ENCODE data around the gene HEXA.

The HEXA gene

DNA sequence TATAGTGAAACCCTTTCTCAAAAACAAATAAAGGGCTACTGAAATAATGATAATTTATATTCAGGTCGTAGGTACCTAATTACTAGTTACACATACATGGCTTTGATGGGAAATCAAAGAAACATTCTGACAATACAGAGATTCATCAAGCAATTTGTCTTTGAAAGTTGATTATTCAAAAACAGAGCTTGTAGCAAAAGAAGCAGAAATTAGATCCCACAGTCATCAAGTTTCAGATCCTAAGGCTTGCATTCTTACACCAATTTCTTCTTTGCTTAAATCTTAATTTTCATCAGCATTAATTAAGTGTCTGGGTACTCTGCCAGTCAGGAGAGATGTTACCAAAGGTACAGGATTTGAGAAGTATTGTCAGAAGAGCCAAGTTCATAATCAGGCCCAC, 1.5 kb upstream of the HEXA start:
- no peak for DNase-seq (ENCODE audit: extremely low read depth in 1 of 2, low read depth in 1 of 2)

DNA sequence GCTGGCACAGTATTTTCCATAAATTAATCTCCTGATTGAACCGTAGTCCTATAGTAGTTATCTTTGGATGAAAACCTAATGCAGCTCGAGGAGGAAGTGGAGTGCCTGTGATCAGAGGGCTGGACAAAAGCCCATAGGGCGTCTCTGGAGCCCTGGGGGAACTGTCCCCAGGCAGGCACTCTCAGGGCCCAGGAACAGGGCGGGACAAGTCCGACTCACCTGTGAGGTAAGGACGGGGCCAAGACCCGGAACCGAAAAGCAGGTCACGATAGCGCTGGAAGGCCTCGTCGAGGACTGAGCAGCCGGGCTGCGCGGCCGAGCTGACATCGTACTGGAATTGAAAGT, 341 bp downstream of the HEXA start:
- no peak for DNase-seq (ENCODE audit: extremely low read depth in 1 of 2, low read depth in 1 of 2)

DNA sequence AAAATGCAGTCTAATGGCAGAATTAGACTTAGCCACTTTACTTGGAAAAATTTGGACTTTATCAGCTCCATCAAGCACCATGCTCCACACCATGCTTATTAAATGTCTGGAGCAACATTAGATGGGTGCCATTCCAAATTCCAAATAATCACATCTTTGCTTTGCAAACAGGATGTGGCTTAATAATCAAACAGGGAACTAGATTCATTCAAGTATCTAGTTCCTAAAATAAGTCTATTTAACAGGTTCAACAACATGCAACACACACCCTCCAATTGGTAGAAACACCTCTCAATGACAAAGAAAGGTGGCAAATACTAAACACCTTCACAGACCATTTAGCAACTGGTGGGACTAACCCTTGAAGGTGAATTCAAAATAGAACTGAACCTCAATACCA, 3.5 kb downstream of the HEXA start:
- DNase-seq (ENCODE audit: extremely low read depth in 1 of 2, low read depth in 1 of 2) = no peak

DNA sequence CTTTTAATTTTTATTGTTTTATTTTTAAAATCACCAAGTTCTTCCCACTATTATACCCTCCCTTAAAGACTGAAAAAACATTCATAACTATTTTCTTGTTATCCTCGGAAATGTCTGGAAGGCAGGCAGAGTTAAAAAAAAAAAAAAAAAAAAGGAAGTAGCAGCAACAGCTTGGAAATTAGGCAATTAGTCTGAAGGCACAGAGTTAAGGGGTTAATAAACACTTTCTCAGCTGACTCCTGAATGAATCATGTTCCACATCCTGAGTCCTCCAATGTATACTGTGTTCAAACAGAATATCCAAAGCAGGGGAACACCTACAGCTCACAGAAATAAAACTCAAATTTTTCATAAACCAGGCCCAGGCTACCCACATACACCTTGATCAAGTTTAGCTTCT, 5.8 kb downstream of the HEXA start:
- no peak for DNase-seq (ENCODE audit: extremely low read depth in 1 of 2, low read depth in 1 of 2)

DNA sequence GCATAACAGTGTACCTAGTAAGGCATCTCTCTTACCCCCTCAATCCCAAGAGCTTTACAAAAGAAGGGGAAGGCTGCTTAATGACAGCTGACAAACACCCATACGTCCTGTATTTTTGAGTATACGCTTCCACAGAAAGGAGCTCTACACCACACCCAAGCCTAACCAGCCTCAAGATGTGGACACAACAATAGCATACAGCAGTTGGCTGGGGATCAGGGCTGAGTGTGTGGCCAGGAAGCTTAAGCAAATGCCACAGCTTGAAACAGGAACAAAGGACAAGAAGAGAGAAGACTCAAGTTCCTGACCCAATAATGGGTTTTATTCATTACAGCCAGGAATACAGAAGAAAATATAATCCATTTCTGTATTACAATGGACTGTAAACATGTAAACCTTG, 6.9 kb downstream of the HEXA start:
- DNase-seq (ENCODE audit: extremely low read depth in 1 of 2, low read depth in 1 of 2) = no peak

DNA sequence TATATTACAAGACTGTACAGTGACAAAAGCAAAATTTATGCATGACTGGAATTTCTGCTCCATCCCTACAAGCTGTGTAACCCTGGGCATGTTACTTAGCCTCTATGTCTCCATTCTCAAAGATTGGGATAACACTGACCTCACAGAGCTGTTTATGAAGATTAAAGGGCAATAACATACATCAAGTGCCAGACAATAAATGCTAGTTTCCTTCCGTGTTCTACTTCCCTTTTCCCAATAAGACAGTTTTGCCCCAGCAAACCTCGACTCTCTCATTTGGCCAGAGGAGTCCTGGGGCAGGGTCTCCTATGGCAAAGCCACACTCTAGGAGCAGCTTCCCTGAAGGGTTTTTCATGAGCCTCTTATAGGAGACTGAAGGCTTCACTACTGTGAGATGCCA, 7.5 kb downstream of the HEXA start:
- no peak for DNase-seq (ENCODE audit: extremely low read depth in 1 of 2, low read depth in 1 of 2)

DNA sequence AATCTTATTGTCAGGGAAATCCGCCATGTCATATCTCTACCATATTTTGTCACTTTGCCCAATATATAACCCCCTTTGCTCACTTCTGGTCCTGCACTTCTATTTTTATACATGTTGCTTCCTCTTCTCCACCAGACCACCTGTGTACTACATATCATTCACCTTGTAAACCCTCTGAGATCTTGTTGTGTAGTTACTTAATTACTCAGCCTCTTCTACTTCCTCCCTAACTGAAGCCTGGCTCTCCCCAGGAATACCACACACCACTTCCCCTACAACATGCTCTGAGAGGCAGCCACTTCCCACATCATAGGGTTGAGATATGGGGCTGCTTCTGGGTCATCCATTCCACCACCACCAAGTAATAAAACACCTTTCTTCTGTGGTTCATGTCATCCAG, 10.0 kb downstream of the HEXA start:
- peak in 1 of 2 donors; percentile 8 for DNase-seq (ENCODE audit: extremely low read depth in 1 of 2, low read depth in 1 of 2)

DNA sequence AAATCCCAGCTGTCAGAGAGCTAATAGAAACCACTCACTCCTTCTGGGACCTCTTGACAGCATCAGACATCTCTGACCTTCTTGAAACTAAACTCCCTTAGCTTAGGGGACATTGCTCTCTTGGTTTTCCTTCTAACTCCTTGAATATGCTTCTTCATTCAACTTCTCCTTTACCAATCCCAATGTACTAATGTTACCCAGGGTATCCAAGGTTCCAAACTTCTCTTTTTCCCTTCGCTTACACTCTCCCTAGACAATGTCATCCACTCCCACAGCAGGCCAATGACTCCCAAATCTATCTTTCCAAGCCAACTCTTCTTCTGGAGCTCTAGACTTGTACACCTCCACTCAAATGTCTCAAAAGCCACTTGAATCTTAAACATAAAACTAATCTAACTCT, 14.6 kb downstream of the HEXA start:
- no peak for DNase-seq (ENCODE audit: extremely low read depth in 1 of 2, low read depth in 1 of 2)

DNA sequence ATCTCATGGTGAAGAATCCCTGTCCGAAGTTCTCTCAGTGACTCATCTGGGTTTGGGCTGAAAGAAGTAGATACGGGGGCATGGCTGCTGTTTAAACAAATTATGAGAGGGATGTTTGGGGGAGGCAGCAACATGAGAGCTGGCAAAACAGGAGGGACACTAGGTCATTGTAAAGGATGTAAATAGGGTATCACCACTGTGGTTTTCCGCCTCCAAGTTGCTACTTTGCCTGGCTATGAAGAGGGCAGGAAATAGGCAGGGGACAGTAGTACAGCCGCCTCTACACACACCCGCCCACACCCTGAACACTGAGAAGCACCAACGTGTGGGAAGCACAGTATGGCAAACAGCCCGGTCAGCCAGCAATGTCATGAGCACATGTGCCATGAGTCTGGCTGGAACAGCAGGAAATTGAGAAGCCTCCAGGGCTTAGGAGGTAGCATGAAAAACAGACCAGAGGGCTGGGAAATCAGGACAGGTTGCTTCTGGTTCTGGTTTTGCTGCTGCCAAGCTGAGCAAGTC, 17.1 kb downstream of the HEXA start:
- no peak for DNase-seq (ENCODE audit: extremely low read depth in 1 of 2, low read depth in 1 of 2)

DNA sequence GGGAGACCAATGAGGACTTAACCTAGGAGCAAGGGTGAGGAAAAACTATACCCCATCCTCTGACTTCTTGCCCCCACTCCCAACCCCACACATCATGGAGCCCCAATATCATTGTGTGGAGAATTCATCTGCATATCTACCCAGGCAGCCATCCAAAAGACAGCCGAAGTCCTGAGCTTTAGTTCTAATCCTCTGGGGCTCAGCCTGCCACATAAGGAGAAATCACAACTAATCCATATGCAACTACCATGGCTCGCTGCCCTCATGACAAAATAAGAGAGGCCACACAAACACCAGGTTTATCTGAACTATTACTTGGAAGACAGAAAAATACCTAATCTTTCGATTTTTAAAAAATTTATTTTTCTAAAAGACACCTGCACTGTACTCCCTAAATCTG, 17.7 kb downstream of the HEXA start:
- no peak for DNase-seq (ENCODE audit: extremely low read depth in 1 of 2, low read depth in 1 of 2)

DNA sequence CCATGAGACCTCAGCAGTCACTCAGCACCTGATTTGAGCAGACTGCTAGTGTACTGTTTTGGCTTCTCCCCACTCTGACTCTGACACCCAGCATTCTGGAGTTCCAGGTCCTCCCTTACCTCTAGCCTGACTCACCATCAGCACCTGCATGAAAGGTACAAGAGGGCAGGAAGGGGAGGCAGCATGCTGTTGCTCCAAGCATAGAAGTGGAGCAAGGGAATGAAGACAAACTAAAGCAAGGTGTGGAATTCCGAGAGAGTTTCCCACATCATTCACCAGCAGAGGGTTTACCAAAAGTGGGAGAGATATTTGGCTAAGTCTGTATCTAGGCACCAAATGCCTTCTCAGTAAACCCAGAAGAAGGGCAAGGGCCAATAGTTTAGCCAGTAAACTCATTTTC, 21.3 kb downstream of the HEXA start:
- no peak for DNase-seq (ENCODE audit: extremely low read depth in 1 of 2, low read depth in 1 of 2)

DNA sequence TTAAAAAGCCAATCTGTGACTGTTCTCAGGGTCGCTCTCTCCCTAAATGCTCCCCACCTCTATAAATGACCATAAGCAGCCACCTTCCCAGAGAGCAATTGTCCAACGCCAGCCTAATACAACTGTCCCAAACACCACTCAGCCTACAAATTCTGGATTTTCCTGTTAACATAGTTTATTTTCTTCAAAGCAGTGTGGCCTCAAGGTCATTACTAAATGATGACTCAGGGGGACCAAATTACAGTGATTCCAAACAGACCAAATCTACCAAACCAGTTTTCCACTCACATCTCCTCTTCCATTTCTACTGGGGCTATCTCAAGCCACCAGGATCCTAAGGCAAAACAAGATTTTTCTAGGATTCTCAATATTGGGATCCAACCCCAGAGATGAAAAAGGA, 22.5 kb downstream of the HEXA start:
- no peak for DNase-seq (ENCODE audit: extremely low read depth in 1 of 2, low read depth in 1 of 2)

DNA sequence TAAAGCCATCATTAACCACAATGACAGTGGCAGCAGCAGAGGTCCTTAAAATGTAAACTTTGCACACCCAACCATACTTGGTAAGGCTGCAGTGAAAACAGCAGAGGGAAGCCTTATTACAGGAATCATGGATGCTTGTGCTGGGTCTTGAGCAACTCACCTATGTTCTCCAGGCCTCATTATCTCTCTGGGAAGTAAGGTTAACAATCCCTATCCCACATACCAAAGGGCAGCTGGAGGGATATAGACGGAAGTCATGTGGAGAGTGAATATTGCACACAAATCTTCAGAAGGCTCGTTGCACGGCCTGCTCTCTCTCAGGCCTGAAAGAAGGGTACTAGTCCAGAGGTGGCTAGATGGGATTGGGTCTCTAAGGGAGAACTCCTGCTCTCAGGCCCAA, 30.0 kb downstream of the HEXA start:
- no peak for DNase-seq (ENCODE audit: extremely low read depth in 1 of 2, low read depth in 1 of 2)

DNA sequence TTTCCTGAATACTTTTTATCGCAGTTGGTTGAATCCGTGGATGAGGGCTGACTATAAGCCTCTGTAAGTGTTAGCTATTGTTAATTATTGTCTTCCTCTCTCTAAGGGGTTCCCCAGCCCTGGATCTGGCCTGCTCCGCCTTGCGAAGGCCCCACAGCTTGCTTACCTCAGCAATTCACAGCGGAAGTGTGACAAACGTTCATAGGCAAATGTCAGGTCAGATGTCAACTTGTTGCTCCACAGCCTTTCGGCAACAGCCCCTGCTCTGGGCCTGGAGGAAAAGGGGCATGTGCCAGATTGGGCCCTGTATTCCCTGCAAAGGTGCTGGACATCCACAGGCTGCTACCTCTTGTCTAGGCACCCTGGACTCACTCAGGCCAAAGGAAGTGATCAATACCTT, 30.5 kb downstream of the HEXA start:
- DNase-seq (ENCODE audit: extremely low read depth in 1 of 2, low read depth in 1 of 2) = no peak

DNA sequence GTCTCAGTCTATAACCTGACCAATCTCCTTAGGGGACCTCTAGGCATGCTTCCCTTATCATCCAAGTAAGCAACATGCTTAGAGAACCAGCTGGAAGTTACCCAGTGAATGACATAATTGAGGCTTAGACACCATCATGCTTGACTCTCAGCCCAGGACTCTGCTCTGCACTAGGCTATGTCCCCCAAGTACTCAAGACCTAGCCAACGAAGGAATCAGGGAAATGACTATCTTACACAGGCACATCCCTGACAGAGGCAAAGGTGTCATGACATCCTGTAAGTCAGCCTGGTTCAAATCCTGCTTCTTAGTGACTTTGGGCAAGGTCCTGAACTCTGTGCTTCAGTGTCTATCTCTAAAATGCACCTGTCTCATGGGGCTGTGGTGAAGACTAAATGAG, 31.2 kb downstream of the HEXA start:
- DNase-seq (ENCODE audit: extremely low read depth in 1 of 2, low read depth in 1 of 2) = no peak

DNA sequence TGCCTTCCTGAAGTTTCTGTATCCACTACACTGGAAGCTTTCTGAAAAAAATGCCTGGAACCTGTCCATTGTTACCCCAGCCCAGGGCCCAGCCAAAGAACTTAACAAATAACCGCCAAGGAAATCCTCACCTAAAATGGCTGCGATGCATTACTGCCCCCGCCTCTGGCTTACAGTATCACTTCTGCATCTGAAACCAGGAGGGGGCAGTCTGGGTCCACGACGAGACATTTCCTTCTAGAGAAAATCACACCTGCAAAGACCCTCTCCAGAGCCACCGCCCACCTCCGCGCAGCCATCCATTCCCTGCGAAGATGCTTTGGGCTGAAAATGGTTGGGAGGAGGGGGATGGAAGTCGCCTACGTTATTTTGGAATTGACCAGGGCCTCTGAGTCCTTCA, 33.4 kb downstream of the HEXA start:
- DNase-seq (ENCODE audit: extremely low read depth in 1 of 2, low read depth in 1 of 2) = no peak

DNA sequence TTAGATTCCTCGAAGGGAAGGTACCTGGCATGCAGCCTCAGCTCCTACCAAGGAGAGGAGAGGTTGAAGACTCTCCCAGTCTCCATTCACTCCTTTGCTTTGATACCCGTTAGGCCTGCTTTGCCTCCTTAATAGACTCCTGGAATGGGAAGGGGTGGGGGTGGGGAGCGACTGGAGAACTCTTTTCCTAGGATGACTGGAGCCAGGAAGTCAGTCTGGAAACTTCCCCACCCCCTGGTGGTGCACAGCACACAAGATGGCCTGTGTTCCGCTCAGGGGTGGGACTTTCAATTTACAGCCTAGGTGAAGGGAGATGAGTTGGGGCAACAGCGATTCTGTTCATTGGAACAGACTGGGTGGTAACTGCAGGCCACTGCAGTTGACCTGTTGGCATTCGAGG, 34.5 kb downstream of the HEXA start:
- no peak for DNase-seq (ENCODE audit: extremely low read depth in 1 of 2, low read depth in 1 of 2)

DNA sequence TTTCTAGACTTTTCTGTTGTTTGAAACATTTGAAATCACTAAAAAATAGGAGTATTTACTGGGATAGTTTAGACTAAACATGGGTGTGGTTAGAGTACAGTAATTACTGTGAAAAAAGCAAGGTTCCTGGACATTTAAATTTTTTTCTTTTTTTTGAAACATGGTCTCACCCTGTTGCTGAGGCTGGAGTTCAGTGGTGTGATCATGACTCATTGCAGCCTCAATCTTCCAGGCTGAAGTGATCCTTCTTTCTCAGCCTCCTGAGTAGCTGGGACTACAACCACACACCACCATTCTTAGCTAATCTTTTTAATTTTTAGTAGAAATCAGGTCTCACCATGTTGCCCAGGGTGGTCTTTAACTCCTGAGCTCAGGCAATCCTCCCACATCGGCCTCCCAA, 35.4 kb downstream of the HEXA start:
- DNase-seq (ENCODE audit: extremely low read depth in 1 of 2, low read depth in 1 of 2) = no peak

DNA sequence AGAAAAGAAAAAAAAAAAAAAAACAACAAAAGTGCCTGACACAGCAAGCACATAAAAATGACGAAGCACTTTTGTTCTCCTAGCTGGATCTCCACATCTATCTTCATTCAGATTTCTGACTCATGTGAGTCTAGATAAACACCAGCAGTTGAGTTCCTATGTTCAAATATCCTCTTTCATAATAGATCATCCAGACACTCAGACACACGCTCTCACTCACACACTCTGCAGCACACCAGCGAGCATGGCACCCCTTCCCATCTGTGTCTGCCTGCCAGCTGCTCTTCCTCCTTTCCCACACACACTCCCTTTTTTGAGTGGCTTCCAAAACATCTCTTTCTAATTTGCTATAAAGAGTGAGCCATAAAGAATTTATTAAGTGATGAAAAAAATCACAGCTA, 36.0 kb downstream of the HEXA start:
- no peak for DNase-seq (ENCODE audit: extremely low read depth in 1 of 2, low read depth in 1 of 2)

DNA sequence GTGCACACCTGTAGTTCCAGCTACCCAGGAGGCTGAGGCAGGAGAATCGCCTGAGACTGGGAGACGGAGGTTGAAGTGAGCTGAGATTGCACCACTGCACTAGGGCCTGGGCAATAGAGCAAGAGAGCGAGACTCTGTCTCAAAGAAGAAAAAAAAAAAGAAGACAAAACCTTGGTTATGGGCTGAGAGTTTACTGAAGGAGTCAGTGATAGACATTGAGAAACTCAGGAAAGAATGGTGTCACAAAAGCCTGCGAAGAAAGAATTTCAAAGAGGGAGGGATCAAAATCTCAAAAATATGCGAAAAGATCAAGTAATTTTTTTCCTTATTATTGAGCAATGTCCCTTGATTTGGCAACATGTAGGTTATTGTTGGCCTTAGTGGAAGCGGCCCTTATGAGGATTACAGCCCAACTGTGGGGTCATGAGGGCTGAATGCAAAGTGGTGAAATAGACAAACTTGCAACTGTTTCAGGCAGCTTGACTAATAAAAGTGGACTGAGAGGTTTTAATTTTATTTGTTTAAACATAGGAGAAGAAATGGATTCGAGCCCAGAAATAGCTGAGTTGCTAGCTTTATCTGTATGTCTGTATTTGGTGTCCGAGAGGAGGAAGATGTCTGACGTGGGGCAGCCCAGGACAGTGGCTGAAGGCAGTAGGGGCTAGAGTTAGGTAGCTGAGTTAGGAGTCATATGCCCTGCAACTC, 37.0 kb downstream of the HEXA start:
- DNase-seq (ENCODE audit: extremely low read depth in 1 of 2, low read depth in 1 of 2) = no peak

DNA sequence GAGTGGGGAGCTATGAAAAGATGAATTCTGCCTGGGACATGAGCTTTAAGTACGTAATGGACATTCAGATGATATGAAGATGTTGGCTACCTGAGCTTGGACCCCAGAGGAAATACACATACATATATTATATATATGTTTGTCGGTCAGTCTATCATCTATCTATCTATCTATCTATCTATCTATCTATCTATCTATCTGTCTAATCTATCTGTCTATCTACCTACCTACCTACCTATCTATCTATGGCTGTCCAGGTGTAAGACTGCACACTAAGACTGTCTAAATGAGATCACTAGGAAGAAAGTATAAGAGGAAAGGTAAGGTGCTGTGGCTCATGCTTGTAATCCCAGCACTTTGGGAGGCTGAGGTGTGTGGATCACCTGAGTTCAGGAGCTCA, 37.7 kb downstream of the HEXA start:
- no peak for DNase-seq (ENCODE audit: extremely low read depth in 1 of 2, low read depth in 1 of 2)

DNA sequence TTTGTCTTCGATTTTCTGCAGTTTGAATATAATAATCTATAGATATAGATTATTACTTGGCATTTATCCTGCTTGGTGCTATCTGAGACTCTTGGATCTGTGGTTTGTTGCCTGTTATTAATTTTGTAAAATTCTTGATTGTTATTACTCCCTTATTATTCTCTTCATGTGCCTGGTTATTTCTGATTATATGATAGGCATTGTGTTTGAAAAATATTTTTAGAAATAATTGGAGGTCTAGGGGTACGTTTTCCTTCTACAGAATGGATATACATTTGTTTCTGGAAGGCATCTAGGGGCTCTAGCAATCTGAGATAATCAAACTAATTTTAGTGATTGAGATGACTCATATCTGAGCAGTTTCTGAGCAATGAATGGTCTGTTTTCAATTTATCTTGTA, 41.0 kb downstream of the HEXA start:
- no peak for DNase-seq (ENCODE audit: extremely low read depth in 1 of 2, low read depth in 1 of 2)

DNA sequence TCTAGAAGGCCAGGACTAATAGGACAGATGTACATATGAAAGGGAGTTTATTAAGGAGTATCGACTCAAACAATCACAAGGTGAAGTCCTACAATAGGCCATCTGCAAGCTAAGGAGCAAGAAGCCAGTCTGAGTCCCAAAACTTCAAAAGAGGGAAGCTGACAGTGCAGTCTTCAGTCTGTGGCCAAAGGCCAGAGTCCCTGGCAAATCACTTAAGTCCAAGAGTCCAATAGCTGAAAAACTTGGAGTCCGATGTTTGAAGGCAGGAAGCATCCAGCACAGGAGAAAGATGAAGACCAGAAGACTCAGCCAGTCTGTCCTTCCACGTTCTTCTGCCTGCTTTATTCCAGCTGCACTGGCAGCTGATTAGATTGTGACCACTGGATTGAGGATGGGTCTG, 44.8 kb downstream of the HEXA start:
- no peak for DNase-seq (ENCODE audit: extremely low read depth in 1 of 2, low read depth in 1 of 2)

Data from stimulated activated CD8-positive, alpha-beta memory T cell treated with anti-CD3 and anti-CD28 coated beads, Interleukin-7, amount 100 ng/mL, for 48 hours (primary cell).